ENCODE results near the gene SYT8.

GRCh38 chr11:1875093-1875850 is 40.5 kb downstream of the SYT8 start:
- no peak for TF ChIP-seq CTCF (IDR thresholded peaks at IDR 0.05; ENCODE audit: low read depth, low read length, poor library complexity, severe bottlenecking)
- TF ChIP-seq EZH2phosphoT487 (IDR thresholded peaks at IDR 0.05; ENCODE audit: borderline replicate concordance, low read length): no peak

Data from DOHH2 (cell line).